Measurements from ENCODE around the gene AMY1A. TPM values are rescaled to one million over a fixed set of nuclear protein-coding genes. Genes with fewer than 3 reads are reported as not detected.
"Not testable (repeated sequence)": the region's sequence is repeated elsewhere in the genome, so short reads cannot be mapped to it uniquely, and the experiment has no call there.

AMY1A gene
- total RNA-seq = not detected
- polyA plus RNA-seq = not detected
- total RNA-seq = 0 reads per million in 6 experiments

DNA sequence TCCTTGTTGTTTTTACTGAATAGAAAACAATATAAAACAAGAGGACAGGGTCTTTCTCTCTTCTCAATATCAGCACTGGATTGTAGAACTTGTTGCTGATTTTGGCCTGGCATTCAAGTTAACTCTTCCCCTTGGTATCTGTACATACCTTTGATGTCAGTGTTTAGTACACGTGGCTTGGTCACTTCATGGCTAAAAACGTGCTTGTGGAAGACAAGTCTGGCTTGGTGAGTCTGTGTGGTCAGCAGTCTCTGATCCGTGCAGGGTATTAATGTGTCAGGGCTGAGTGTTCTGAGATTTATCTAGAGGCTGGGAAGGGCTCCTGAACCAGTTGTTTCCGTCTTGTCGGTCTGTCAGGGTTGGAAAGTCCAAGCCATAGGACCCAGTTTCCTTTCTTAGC is at the start of gene AMY1A:
Gene AMY1A (plus strand): TSS at position 301 of the 400 bp plus-strand sequence. CDS start 571 bp downstream, outside the sequence.
- DNase-seq, H3K27ac Mint-ChIP-seq, H3K36me3 Mint-ChIP-seq, H3K4me1 Mint-ChIP-seq, H3K4me3 Mint-ChIP-seq, ATAC-seq, POLR2A ChIA-PET, H3K9me3 Mint-ChIP-seq, H3K27me3 Mint-ChIP-seq: not testable (repeated sequence)

DNA sequence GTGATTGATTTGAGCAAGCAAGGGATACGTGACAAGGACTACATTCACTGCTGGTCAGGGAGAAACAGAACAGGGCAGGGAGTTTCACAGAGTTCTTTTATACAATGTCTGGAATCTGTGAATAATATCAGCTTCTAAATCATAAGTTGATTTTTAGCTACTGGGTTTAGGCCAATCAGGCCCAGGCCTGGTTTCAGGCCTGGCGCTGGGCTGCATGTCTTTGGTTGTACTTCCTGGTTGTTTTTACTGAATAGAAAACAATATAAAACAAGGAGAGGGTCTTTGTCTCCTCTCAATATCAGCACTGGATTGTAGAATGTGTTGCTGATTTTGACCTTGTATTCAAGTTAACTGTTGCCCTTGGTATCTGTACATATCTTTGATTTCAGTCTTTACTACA is 39.2 kb upstream of the AMY1A start:
- Mint-ChIP-seq H3K27me3 (peaks cover 0 to 2% (median 0%) of the 10 kb centered on the region in 5 donors), H3K27ac (peak overlapping the region in 1 of 10 donors; percentile 83), H3K4me3 (no peak overlapping the region), H3K9me3 (peaks cover 0 to 4% (median 0%) of the 10 kb centered on the region in 9 donors), H3K4me1 (no peaks in the 10 kb centered on the region), H3K36me3 (no peaks in the 10 kb centered on the region)
- POLR2A ChIA-PET = no interaction called here
- ATAC-seq (no peak), DNase-seq (no peak)

DNA sequence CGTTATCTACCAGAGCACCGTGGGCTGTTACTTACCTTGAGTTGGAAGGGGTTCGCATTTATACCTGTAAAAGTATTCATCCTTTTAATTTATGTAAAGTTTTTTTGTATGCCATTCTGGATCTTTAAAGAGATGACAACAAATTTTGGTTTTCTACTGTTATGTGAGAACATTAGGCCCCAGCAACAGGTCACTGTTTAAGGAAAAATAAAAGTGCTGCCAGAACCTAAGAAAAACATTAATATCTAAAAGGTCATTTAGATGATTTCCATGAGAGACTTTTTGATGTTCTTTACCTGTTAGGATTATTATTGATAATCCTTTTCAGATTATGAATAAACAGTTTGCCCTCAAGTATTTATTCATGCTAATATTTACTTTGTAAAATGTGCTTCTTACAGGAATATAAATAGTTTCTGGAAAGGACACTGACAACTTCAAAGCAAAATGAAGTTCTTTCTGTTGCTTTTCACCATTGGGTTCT is 38.5 kb upstream of the AMY1A start, which contains the start of gene AMY2A:
Gene AMY2A (plus strand): TSS at position 434 of the 484 bp plus-strand sequence. CDS start 14 bp downstream, at position 448.
- POLR2A ChIA-PET, H3K27me3 Mint-ChIP-seq, H3K9me3 Mint-ChIP-seq, H3K36me3 Mint-ChIP-seq, H3K27ac Mint-ChIP-seq, H3K4me1 Mint-ChIP-seq, H3K4me3 Mint-ChIP-seq, DNase-seq, ATAC-seq: not testable (repeated sequence)

DNA sequence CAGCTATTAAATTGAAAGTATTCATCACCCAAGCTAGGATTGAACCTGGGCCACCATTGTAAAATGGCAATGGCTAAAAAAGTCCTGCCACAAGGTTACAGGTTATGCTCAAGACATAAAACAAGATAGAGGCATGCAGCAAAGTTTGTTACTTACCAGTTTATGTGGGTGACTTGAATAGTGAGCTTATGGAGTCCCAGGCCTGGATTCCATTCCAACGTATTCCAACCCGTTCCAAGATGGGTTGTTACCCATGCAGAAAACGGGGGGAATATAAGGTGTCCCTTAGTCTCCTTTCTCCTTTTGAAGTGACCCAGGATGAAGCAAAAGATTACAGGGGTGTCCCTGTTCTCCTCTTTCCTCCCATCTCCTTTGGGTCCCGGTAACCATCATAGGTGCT is 28.1 kb upstream of the AMY1A start:
- POLR2A ChIA-PET, H3K9me3 Mint-ChIP-seq, H3K27ac Mint-ChIP-seq, H3K4me3 Mint-ChIP-seq, ATAC-seq, DNase-seq, H3K4me1 Mint-ChIP-seq, H3K27me3 Mint-ChIP-seq, H3K36me3 Mint-ChIP-seq: not testable (repeated sequence)

DNA sequence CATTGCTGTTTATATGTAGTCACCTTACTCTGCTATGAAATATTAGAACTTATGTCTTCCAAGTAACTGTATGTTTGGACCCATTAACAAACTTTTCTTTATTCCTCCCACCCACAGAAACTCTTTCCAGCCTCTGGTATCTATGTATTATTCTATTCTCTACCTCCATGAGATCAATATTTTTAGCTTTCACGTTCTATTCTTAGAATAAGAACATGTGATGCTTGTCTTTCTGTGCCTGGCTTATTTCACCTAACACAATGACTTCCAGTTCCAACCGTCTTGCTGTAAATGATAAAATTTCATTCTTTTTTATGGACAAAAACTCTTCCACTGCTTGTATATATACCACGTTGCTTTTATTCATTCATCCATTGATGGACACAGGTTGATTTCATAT is 14.4 kb upstream of the AMY1A start:
- not testable (repeated sequence) for H3K4me1 Mint-ChIP-seq, H3K9me3 Mint-ChIP-seq

DNA sequence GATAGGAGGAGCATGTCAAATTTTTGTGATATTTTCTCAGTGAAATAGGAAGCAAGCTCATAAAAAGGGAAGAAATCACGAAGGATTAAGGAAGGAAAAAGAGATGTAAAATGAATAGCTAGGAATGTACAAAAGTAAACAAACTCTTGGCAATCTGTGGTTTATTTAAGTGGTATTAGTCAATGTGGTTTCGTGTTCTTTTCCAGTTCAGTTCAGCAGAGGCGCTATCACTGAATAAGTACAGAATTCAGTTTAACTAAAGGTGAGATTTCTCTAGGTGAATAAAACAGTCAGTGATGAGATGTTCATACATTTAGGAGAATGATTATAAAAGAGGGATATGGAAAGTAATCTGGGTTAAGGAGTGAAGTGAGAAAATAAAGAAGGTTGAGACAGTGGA is 11.7 kb upstream of the AMY1A start:
- H3K9me3 Mint-ChIP-seq, H3K4me1 Mint-ChIP-seq, POLR2A ChIA-PET, H3K27ac Mint-ChIP-seq, H3K4me3 Mint-ChIP-seq, ATAC-seq, H3K27me3 Mint-ChIP-seq, H3K36me3 Mint-ChIP-seq, DNase-seq: not testable (repeated sequence)

More for the DNA sequence above, 14.4 kb upstream of the AMY1A start:
- ATAC-seq, H3K4me3 Mint-ChIP-seq, H3K27me3 Mint-ChIP-seq, H3K27ac Mint-ChIP-seq, DNase-seq, POLR2A ChIA-PET, H3K36me3 Mint-ChIP-seq: not testable (repeated sequence)

DNA sequence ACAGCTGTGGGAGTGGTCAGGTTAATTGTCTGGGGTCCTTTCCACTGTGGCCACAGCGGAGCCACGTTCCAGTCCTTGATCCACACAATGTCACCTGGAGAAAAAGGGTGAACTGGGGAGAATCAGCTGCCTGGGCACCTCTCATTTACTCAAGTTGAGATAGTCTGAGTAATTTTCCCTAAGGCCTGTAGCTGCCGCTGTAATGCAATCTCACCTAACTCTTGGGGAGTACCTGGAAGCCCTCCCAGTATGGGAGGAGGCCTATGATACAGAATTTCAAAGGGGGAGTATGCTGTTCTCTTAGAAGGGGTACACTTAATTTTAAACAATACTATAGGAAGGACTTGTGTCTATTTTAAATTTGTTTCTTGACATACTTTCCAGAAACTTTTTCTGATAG is 5.3 kb upstream of the AMY1A start:
- DNase-seq, H3K4me1 Mint-ChIP-seq, POLR2A ChIA-PET, H3K9me3 Mint-ChIP-seq, ATAC-seq, H3K4me3 Mint-ChIP-seq, H3K36me3 Mint-ChIP-seq, H3K27ac Mint-ChIP-seq, H3K27me3 Mint-ChIP-seq: not testable (repeated sequence)

DNA sequence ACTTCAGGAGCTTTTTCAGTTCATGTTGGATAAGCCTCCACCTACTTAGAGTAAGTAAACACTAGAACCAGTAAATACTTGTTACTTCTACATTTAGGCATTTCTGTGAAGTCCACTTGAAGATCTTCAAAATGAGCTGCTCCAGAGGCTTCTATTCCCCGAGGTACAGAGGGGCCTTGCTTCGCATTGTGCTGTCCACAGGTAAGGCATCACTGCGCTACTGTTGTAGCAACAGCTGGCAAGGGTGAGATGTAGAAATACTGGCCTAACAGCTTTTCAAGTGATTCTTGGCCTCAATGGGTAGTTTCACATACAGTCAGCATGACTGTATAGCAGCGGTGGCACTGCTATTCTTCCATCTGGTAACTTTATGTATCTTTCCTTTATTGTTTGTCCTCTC is 4.7 kb upstream of the AMY1A start:
- H3K4me3 Mint-ChIP-seq, POLR2A ChIA-PET, ATAC-seq, H3K4me1 Mint-ChIP-seq, DNase-seq, H3K36me3 Mint-ChIP-seq, H3K9me3 Mint-ChIP-seq, H3K27me3 Mint-ChIP-seq, H3K27ac Mint-ChIP-seq: not testable (repeated sequence)

DNA sequence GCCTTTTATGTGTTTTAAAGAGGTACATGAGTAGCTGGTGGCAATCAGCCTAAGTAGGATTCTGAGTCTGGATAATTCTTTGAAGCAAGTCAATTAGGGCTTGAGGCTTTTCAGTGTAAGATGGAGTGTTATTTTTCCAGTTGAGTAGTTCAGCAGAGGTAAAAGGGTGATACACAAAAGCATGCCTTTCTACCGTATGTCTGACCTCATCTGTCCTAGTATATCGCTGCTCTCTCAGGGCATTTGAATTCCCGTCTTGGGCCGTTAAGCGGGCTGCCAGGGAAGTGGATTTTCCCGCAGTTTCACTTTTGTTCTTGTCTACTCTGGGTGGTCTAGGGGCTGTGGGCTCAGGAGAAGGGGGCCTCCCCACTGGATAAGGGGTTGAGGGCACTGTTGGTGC is 1.4 kb upstream of the AMY1A start:
- H3K36me3 Mint-ChIP-seq, H3K9me3 Mint-ChIP-seq, H3K4me1 Mint-ChIP-seq, H3K27ac Mint-ChIP-seq, H3K4me3 Mint-ChIP-seq, ATAC-seq, POLR2A ChIA-PET, H3K27me3 Mint-ChIP-seq, DNase-seq: not testable (repeated sequence)

DNA sequence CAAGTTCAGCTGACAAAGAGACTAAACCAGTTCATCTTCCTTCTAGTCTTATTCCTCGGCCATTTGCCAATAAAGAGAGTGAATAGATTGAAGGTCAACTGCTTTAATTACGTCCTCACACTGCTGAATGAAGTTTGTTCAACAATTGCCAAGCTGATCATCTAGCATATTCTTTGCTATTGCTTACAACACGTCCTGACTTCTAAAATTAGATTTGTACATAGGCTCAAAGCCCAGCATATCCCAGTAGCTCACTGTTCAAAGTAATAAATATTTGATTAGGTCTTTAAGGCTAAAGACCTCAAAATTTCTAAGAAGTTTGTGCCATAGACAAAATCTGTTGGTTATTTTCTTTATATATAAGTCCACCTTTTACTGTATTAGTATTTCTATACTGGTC is 20.8 kb downstream of the AMY1A start:
- H3K4me1 Mint-ChIP-seq, H3K9me3 Mint-ChIP-seq, H3K4me3 Mint-ChIP-seq, H3K27me3 Mint-ChIP-seq, H3K36me3 Mint-ChIP-seq, H3K27ac Mint-ChIP-seq, DNase-seq, ATAC-seq, POLR2A ChIA-PET: not testable (repeated sequence)

DNA sequence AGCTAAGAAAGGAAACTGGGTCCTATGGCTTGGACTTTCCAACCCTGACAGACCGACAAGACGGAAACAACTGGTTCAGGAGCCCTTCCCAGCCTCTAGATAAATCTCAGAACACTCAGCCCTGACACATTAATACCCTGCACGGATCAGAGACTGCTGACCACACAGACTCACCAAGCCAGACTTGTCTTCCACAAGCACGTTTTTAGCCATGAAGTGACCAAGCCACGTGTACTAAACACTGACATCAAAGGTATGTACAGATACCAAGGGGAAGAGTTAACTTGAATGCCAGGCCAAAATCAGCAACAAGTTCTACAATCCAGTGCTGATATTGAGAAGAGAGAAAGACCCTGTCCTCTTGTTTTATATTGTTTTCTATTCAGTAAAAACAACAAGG is 40.5 kb downstream of the AMY1A start, which contains the start of gene AMY1B:
Gene AMY1B (minus strand): TSS at position 101 of the 400 bp plus-strand sequence. CDS start 571 bp downstream, outside the sequence.
- POLR2A ChIA-PET, H3K9me3 Mint-ChIP-seq, ATAC-seq, H3K36me3 Mint-ChIP-seq, H3K4me1 Mint-ChIP-seq, H3K4me3 Mint-ChIP-seq, H3K27ac Mint-ChIP-seq, DNase-seq, H3K27me3 Mint-ChIP-seq: not testable (repeated sequence)

DNA sequence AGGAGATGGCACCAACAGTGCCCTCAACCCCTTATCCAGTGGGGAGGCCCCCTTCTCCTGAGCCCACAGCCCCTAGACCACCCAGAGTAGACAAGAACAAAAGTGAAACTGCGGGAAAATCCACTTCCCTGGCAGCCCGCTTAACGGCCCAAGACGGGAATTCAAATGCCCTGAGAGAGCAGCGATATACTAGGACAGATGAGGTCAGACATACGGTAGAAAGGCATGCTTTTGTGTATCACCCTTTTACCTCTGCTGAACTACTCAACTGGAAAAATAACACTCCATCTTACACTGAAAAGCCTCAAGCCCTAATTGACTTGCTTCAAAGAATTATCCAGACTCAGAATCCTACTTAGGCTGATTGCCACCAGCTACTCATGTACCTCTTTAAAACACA is 41.9 kb downstream of the AMY1A start:
- H3K27ac Mint-ChIP-seq, H3K36me3 Mint-ChIP-seq, ATAC-seq, DNase-seq, H3K27me3 Mint-ChIP-seq, POLR2A ChIA-PET, H3K9me3 Mint-ChIP-seq, H3K4me1 Mint-ChIP-seq, H3K4me3 Mint-ChIP-seq: not testable (repeated sequence)

DNA sequence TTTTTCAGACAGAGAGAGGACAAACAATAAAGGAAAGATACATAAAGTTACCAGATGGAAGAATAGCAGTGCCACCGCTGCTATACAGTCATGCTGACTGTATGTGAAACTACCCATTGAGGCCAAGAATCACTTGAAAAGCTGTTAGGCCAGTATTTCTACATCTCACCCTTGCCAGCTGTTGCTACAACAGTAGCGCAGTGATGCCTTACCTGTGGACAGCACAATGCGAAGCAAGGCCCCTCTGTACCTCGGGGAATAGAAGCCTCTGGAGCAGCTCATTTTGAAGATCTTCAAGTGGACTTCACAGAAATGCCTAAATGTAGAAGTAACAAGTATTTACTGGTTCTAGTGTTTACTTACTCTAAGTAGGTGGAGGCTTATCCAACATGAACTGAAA is 45.1 kb downstream of the AMY1A start:
- POLR2A ChIA-PET, H3K27me3 Mint-ChIP-seq, ATAC-seq, H3K36me3 Mint-ChIP-seq, DNase-seq, H3K9me3 Mint-ChIP-seq, H3K4me1 Mint-ChIP-seq, H3K4me3 Mint-ChIP-seq, H3K27ac Mint-ChIP-seq: not testable (repeated sequence)

DNA sequence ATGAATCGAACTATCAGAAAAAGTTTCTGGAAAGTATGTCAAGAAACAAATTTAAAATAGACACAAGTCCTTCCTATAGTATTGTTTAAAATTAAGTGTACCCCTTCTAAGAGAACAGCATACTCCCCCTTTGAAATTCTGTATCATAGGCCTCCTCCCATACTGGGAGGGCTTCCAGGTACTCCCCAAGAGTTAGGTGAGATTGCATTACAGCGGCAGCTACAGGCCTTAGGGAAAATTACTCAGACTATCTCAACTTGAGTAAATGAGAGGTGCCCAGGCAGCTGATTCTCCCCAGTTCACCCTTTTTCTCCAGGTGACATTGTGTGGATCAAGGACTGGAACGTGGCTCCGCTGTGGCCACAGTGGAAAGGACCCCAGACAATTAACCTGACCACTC is 45.7 kb downstream of the AMY1A start:
- H3K4me3 Mint-ChIP-seq, H3K27me3 Mint-ChIP-seq, H3K9me3 Mint-ChIP-seq, DNase-seq, POLR2A ChIA-PET, ATAC-seq, H3K4me1 Mint-ChIP-seq, H3K36me3 Mint-ChIP-seq, H3K27ac Mint-ChIP-seq: not testable (repeated sequence)

Data from naive thymus-derived CD8-positive, alpha-beta T cell (primary cell).